ENCODE results near the gene CDK14.
A peak's percentile ranks its signal among the peaks of the same experiment; 100 is the strongest.
"Not testable (repeated sequence)": the region's sequence is repeated elsewhere in the genome, so short reads cannot be mapped to it uniquely, and the experiment has no call there.

The CDK14 gene

DNA sequence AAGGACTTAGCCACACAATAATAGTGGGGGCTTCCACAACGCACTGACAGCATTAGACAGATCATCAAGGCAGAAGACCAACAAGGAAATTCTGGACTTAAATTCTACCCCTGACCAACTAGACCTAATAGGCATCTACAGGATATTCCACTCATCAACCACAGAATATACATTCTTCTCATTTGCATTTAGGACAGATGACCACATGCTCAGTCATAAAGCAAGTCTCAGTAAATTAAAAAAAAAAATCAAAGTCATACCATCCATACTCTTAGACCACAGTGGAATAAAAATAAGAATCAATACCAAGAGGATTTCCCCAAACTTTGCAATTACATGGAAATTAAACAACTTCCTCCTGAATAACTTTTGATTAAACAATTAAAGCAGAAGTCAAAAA is 155.9 kb downstream of the CDK14 start:
- no peak for DNase-seq

DNA sequence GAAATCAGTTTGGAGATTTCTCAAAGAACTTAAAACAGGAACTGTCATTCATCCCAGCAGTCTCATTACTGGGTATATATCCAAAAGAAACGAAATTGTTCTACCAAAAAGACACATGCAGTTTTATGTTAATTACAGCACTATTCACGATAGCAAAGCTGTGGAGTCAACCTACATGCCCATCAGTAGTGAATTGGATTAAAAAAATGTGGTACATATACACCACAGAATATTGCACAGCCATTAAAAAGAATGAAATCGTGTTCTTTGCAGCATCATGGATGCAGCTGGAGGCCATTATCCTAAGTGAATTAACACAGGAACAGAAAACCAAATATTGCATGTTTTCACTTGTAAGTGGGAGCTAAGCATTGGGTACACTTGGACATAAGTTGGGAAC is 158.9 kb downstream of the CDK14 start:
- no peak for DNase-seq

DNA sequence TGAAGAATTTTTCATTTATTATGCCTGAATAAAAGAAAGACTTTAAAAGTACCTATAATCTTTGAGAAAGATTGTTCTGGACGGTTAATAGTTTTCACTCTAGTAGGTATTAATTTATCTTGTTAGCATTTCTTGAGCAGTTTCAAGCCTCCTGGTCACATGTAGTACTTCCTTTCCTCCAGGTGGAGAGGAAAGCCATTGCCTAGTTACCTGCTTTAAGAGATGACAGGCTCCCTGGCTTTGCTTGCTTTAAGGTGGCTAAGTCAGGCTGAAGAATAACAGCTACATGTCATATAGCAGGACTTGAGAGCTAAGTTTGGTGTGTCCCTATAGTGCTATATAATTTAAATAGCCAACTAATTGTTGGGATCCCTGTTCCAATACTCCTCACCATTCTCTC is 160.2 kb downstream of the CDK14 start:
- DNase-seq = no peak

DNA sequence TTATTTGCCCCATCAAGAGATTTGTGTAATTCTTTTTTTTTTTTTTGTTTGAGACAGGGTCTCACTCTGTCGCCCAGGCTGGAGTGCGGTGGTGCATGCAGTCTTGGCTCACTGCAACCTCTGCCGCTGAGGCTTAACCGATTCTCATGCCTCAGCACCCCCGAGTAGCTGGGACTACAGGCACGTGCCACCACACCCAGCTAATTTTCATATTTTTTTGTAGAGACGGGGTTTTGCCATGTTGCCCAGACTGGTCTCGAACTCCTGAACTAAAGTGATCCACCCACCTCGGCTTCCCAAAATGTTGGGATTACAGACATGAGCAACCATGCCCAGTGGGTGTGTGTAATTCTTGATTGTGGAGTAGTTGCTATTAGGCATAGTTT is 161.4 kb downstream of the CDK14 start:
- not testable (repeated sequence) for DNase-seq

DNA sequence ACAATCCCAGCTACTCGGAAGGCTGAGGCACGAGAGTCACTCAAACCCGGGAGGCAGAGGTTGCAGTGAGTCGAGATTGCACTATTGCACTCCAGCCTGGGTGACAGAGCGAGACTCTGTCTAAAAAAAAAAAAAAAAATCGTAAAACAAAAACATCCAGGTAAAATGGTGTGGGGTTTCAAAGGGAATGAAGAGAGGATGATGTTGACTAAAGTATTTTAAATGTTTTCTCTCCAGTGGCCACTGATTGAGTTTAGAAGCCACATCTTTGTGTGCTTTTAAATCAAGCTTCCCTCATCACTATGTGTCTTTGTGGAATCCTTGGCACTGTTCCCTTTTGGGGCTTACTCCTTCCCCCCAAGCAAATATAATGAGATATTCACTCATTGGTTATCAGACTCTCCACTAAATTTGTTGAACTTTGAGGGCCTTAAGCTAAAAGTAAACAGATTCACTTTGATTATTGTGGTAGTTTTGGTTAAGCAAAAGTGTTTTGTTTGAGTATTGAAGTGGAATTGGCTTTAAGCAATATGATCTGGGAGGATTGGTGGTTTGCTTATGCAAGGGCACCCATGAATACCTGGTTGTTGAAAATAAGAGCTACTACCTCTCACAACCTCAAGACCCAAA is 162.9 kb downstream of the CDK14 start:
- DNase-seq = no peak

DNA sequence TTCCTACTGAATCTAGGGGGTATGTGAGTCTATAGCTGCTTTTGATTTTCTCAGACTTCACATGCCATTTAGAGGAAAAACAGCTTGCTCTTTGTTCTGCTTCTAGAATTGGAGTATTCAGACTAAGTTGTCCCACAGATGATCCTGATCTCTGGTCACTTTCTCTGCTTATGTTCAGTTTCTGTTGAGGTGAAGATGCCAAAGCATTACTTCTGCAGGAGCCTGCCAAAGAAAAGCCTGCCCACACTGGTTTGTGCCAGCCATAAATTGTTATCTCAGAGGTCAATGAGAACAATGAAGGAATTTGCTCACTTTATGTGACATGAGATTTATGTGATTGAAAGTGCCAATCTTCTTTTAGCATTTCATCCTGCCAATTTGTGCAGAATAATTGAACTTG is 163.6 kb downstream of the CDK14 start:
- no peak for DNase-seq

DNA sequence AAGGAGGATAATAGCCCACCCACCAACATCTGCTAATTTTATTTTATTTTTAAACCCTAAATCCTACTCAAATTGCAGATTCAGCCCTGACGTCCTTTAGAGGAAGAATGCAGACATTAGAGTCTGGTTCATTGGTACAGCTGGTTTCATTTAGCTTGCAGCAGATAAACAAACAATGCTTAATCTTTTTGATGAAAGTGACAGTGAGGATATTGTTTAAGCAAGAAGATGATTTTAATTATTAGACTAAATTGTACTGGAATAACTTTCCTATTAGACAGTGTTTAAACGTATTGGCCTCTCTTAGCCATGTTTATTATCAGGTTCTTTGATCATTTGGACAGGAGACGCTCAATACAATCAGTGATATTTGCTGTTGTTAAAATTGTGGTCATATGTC is 164.8 kb downstream of the CDK14 start:
- DNase-seq = no peak

DNA sequence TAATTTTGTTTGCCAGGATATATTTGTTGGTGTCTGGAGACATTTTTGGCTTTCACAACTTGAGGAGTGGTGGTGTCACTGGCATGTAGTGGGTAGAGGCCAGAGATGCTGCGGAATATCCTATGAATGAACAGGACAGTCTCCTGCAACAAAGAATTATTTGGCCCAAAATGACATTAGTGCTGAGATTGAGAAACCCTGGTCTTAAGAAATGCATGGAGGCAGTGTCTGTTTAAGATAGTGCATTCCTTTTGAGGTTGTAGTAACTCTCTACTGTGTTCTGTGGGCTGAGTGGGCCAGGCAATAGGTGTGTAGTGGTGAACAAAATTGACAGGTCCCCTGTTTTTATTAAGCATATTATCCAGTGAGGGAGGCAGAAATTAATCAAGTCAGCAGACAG is 165.5 kb downstream of the CDK14 start:
- DNase-seq = no peak

DNA sequence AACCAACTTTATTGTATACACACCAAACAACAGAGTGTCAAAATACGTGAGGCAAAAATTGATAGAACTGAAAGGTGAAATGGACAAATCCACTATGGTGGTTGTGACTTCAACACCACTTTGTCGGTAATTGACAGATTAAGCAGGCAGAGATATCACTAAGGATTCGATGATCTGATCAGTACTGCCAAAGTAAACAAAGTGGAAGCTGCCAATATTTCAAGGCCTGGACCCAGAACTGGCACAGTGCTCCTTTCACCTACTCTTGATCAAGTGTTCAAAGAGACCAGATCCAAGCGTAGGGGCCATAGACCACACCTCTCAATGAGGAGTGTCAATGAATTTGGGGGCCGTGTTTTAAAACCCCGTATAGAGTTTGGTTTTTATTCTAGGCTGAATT is 167.0 kb downstream of the CDK14 start:
- DNase-seq = no peak

DNA sequence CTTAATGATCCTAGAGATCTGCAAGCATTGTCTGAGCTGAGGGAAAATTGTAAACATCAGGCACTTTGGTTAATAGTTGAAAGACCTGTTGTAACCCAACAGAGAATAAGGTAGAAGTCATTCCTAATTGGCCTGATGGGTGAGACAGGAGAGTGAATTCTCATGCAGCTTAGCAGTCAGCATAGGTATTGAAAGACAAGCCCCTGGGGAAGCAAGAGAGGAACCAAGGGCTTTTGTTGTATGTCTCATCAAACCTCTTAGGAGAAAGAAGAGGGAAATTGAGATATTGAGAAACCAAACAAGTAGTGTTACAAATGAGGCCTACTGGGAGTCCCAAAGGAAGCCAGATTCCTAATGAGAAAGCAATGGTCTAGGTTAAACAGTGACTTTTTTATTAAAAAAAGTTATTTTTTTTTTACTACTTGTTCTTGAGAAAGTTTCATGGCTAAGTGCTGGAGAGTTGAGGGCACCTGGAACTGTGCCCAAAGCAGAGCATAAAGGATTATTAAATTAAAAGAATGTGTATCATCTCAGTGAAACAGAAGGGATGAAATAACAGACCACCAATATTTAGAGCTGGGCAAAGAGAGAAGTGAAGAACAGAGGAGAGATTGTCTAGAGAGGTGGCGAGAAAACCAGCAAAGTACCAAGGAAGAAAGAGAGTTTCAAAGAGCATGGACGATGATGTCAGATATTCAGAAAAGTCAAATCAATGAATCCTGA is 168.9 kb downstream of the CDK14 start:
- DNase-seq = no peak

DNA sequence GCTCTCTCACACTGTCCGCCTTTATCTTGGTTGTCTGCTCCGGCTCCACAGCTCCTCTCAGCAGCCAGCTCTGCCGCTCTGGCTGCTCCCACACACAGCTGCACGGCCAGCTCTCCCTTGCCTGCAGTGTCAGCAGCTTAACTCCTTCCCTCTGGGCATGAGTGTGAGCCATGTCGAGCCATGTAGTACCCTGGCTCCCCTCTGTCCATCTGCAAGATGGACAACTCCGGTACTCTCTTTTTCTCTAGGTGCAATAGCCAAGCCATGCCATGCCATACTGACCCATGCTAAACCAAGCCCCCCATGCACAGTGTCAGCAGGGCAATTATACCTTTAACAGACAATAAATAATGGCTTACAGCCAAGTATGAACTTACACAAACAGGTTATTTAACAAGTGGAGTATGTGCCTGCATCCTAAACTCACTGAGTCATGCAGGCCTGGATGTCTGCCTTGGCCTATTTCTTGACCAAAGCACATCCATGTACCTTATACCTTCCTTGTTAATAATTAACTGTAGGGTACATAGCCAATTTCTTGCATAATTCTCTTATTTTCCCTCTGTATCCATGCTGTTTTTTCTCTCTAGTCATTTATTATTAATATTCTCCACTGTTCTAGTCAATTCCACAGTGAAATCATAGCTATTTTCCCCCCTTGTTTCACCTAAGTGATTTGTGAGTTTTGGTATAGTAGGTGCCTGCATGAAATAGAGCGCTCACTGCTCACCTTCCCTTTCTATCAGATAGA is 170.9 kb downstream of the CDK14 start:
- peak in 19 of 51 donors; percentile 3 to 53 (median 15) for DNase-seq

DNA sequence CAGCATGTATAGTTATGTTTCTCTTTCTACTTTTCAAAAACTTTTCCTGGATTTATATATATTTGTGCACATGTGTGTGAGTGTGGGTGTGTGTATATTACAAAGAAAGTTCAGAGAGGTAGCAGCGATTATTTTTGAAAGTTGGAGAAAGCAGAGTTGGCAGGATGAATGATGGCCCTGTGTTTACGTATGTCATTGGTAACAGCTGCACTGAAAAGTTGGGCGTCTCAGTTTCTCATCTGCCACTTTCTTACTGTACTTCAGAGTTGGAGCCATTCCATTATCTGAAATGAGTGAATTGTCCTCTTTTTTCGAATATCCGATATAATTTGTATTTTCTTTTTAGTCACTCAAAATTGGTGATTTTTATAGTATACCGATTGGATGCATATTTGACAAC is 172.2 kb downstream of the CDK14 start:
- DNase-seq = no peak

DNA sequence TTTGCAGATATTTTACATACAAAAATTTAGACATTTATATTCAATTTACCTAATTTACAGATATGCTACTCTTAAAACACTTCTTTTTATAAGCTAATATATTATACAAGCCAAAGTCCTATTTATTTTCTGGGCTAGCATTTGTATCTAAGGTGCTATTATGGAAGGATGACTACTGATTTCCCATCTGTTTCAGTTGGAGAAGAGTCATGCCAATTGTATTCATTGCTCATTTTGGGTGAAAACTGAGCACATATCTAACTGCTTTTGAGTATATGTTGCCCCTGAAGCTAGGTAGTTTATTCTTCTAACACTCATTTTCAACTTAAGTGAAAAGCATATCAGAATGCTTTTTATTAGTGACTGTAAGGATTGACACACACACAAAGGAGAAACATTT is 172.9 kb downstream of the CDK14 start:
- no peak for DNase-seq

DNA sequence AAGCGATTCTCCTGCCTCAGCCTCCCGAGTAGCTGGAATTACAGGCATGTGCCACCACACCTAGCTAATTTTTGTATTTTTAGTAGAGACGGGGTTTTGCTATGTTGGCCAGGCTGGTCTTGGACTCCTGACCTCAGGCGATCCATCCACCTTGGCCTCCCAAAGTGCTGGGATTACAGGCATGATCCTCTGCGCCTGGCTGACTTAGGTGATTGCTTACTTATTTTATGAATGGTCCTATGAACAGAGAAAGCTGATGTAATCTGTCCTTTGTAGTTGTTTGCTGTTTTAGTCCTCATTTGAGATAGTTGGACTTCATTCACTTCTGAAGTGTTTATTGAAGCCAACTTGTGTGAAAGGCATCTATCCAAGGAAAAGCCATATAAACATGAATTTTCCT is 173.4 kb downstream of the CDK14 start:
- DNase-seq = not testable (repeated sequence)

DNA sequence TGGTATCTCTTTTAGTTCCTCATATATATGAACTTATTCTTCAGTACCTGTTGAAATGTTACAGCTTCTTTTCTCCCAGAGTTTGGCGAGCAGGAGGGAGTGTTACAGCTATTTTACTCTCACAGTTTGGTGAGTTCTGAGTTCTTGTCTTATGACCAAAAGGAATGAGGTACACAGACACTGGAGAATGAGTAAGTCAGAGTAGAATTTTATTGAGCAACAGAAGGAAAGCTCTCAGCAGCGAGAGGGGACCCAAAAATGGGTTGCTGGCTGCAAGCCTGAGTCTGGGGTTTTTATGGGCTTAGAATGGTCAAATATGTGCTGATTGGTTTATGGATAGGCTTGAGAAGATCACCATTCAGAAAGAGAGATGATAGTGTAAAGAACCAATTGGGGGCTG is 175.2 kb downstream of the CDK14 start:
- no peak for DNase-seq

DNA sequence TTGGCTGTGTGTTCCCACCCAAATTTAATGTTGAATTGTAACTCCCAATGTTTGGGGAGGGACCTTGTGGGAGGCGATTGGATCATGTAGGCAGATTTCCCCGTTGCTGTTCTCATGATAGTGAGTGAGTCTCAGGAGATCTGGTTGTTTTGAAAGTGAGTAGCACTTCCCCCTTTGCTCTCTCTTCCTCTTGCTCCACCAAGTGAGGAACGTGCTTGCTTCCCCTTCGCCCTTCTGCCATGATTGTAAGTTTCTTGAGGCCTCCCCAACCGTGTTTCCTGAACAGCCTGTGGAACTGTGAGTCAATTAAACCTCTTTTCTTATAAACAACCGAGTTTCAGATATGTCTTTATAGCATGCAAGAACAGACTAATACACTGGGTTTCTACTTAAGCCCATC is 176.3 kb downstream of the CDK14 start:
- no peak for DNase-seq

DNA sequence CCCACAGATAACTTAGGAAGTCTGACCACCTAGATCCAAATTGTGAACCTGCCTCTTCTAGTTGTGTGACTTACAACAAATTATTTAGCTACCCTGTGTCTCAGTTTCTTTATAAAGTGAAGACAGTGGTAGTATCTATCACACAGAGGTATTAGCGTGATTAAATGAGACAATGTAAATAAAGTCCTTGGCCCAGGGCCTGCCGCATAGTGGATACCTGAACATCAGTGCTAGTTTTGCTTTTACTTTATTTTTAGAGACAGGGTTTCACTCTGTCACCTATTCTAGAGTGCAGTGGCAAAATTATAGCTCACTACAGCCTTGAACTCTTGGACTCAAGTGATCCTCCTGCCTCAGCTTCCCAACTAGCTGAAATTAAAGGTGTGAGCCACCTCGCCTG is 177.1 kb downstream of the CDK14 start:
- no peak for DNase-seq

DNA sequence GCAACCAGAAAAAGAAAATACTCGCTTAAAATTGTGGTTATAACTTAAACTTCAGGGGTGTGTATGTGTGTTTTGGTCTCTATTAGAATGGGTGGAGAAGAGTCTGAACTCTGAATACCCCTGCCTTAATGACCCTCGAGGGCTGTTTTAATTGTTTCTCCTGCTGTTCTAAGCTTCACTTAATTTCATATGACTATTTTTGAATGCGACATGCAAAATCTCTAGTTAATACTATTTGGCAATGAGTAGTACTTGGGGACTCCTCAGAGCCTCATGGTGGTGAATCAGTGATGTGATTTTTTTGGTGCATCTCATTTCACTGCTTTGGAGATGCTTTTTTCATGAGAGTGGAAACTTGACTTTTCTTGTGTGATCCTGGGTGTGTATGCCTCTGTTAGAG is 178.6 kb downstream of the CDK14 start:
- no peak for DNase-seq

DNA sequence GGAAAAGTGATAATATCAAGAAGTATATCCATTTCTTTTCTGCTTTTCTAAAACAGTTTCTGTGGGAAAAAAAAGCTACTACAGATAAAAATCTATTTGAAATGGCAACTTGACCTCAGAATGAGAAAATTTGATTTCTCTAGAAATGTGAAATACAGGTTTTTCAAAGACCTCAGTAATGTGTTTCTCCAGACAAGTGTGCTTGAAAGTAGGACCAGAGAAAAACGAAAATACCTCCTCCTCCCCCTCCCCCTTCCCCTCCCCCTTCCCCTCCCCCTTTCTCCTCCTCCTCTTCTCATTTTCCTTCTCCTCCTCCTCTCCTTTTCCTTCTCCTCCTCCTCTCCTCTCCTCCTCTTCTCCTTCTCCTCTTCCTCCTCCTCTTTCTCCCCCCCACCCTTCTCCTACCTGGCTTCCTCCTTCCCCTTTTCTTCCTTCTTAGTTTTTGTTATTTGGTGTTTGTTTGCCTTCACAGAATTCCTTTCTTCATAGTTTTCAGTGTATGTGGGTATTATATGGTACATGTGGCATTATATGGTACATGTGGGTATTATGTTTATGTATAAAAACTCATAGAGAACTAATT is 179.4 kb downstream of the CDK14 start:
- DNase-seq = no peak

DNA sequence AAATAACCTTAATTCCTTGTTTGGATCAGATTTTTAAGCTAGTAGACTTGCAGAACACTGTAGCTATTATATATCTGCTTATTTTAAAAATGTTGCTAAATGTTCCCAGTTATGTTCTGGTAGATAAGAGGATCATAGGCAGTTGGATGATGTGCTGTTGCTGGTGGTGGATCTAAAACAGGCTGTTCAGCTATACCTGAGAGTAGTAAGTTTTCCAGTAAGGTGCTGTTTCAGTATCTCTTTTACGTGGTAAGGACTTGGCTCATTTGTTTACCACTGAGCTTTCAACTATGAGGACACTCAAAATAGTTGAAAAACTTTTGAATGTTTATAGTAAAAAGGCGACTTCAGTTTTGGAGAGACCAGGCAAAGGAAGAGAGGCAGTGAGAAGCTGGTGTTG is 180.9 kb downstream of the CDK14 start:
- DNase-seq = no peak

DNA sequence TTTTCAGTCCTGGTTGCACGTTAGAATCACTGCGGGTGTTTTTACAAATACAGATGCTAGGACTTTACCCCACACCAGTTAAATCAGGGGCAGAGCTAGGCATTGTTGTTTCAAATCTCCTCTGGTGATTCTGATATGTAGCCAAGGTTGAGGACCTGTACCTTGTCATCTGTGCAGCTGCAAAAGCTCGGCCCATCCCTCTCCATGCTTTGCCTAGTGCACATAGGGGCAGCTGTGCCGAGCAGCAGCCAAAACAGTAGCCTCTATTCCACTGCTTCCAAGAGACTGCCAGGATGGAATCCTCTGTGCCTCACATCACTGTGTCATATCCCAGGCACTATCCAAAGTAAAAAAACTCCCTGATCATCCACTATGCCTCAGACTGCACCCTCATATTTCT is 181.3 kb downstream of the CDK14 start:
- DNase-seq = peak in 3 of 51 donors; percentile 2 to 10 (median 3)

DNA sequence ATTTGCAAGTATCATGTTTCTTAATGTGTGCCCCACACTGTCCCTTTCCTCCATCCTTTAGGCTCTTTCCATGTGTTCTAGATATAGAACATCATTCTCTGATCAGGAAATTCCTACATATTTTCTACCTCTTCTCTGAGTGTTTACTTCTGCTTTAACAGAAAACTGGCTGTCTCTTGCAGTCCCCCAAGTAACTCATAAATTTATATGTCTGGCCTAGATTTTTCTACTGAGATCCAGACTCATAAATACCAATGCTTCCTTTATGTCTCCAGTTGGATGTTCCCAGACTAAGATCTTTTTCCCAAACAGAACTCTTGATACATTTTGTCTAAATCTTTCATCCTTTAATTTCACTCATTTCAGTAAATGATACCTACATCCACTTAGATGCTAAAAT is 181.8 kb downstream of the CDK14 start:
- no peak for DNase-seq

DNA sequence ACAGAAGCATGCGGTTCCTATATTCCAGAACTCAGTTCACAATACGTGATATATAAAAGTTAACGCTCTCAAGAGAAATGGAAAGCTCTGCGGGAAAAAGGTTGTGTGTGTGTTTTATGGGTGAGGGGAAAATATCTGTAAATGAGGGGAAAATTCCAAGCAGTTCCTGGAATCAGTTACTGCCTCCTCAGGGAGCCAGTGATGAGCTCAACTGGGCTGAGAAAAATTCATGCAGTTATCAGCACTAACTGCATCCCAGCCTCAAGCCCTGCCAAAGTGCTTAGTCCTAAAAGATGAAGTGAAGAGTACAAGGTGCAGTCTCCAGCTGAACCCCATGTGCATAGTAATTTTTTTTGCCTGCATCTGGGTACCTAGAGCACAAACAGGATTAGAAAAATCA is 191.9 kb downstream of the CDK14 start:
- no peak for DNase-seq
